Fibroblast of skin of right quadriceps (primary cell): ENCODE results near the gene MMP2.

Experiments used
- DNase-seq: peaks from one replicate; pipeline ENCODE4 v3.0.0-alpha.2; 2013

MMP2 gene

GRCh38 chr16:55478827-55479429 is at the start of gene MMP2:
Gene MMP2, plus strand, starts transcription at chr16:55479198. Its CDS starts 282 bp downstream, at chr16:55479480.
- peak; percentile 82 for DNase-seq

GRCh38 chr16:55433030-55433429 is 46.0 kb upstream of the MMP2 start:
- no peak for DNase-seq

GRCh38 chr16:55433535-55433934 is 45.5 kb upstream of the MMP2 start:
- DNase-seq = no peak

- no peak for DNase-seq
Observed at GRCh38 chr16:55434000-55434399, 45.0 kb upstream of the MMP2 start.

- no peak for DNase-seq
Observed at GRCh38 chr16:55435387-55435786, 43.6 kb upstream of the MMP2 start.

GRCh38 chr16:55436587-55436986 is 42.4 kb upstream of the MMP2 start:
- DNase-seq = no peak

GRCh38 chr16:55437625-55438024 is 41.4 kb upstream of the MMP2 start:
- peak; percentile 43 for DNase-seq

GRCh38 chr16:55438281-55438680 is 40.7 kb upstream of the MMP2 start:
- no peak for DNase-seq

- DNase-seq = peak; percentile 37
Observed at GRCh38 chr16:55439101-55439690, 39.8 kb upstream of the MMP2 start.

GRCh38 chr16:55443434-55444346 is 35.3 kb upstream of the MMP2 start:
- no peak for DNase-seq

- no peak for DNase-seq
Observed at GRCh38 chr16:55444754-55445485, 34.1 kb upstream of the MMP2 start.

- DNase-seq = no peak
Observed at GRCh38 chr16:55447231-55447630, 31.8 kb upstream of the MMP2 start.

- DNase-seq = no peak
Observed at GRCh38 chr16:55452996-55453395, 26.0 kb upstream of the MMP2 start.

- DNase-seq = no peak
Observed at GRCh38 chr16:55453909-55454308, 25.1 kb upstream of the MMP2 start.

- no peak for DNase-seq
Observed at GRCh38 chr16:55454861-55455260, 24.1 kb upstream of the MMP2 start.

- DNase-seq = no peak
Observed at GRCh38 chr16:55462241-55462640, 16.8 kb upstream of the MMP2 start.

- DNase-seq = no peak
Observed at GRCh38 chr16:55464375-55464774, 14.6 kb upstream of the MMP2 start.

GRCh38 chr16:55465077-55465896 is 13.7 kb upstream of the MMP2 start:
- peak; percentile 76 for DNase-seq

GRCh38 chr16:55466209-55466608 is 12.8 kb upstream of the MMP2 start:
- no peak for DNase-seq

GRCh38 chr16:55467898-55468297 is 11.1 kb upstream of the MMP2 start:
- no peak for DNase-seq

GRCh38 chr16:55468352-55468990 is 10.5 kb upstream of the MMP2 start:
- no peak for DNase-seq
